NCI-H345 treated with DMSO at 0.1 percent for 48 hours (cell line): Measurements from ENCODE around the gene FAM219B.
A peak's percentile ranks its signal among the peaks of the same experiment; 100 is the strongest.
"Not testable (repeated sequence)": the region's sequence is repeated elsewhere in the genome, so short reads cannot be mapped to it uniquely, and the experiment has no call there.

ENCODE experiments used
- DNase-seq: peaks from one replicate; lab custom pipeline; 2025; ENCODE audit not compliant: unreplicated experiment; lab: John Stamatoyannopoulos, UW

FAM219B gene

GRCh38 chr15:74904190-74904805, 2.4 kb downstream of the FAM219B start:
- no peak for DNase-seq

- DNase-seq = no peak
Measured at GRCh38 chr15:74903676-74904075, 3.0 kb downstream of the FAM219B start.

DNA sequence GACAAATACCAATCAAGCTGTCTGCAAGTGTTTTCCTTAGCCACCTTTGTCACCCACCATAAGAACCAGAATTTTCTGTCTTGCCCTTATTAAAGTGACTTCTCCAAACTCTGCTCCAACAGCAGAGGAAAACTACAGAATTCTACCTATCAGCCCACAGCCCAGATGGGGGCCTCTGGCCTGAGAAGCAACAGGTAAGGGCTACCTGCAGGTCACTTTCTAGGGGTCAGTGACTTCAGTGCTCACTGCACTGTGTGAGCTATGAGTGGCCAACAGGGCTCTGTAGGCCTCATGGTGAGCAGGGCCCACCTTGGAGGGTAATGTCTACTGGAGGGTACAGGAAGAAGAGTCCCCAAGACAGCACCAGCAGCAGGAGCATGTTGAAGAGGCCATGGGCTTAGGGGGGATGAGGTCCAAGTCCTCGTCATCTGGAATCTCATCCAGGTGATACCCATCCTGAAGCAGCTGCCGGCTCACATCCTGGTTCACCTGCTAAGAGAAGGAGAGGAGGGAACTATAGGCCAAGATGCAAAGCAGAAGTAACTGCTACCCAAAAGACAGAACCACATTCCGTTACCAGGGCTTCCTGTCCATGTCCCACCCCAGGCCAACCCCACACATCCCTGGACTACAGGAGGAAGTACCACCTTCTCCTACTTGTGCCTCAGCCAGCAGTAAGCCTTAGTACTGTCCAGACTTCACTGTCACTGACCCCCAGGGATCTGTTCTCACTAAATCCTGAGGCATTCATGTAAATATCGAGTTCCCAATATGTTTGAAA, 4.2 kb downstream of the FAM219B start:
- DNase-seq = no peak

DNA sequence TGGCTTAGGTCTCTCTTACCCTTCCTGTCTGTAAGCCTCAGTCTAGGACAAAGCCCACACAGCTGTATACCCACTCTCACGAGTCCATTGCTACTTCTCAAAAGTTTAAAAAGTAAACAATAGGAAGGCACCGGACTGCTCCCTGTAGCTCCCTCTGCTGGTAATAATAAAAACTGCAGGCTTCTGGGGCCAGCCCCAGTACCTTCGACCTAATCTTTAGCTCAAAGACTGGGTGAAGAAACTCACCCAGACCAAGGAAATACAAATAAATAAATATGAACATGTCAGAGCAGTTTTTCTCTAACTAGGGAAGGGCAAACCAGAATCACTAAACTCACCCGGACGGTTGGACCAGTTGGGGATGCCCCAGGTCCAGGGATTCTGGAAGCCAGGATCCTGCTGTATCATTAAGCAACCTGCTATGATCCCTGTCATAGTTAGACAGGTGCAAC, 5.0 kb downstream of the FAM219B start:
- DNase-seq = peak; percentile 9

DNA sequence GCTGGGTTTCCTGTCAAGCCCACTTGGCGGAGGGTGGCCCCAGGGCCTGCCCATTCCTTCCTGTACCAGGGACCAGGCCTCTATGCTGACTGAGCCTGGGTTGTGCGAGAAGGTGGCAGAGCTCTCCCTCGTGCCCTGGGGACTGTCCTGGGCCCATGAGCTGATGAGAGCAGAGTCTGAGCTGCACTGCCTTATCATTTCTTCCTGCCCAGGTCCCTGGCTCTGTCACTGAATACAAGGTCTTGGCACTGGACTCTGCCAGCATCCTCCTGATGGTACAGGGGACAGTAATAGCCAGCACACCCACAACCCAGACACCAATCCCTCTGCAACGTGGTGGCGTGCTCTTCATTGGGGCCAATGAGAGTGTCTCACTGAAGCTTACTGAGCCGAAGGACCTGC, 9.3 kb downstream of the FAM219B start:
- DNase-seq = no peak

GRCh38 chr15:74896316-74896715, 10.3 kb downstream of the FAM219B start:
- no peak for DNase-seq

DNA sequence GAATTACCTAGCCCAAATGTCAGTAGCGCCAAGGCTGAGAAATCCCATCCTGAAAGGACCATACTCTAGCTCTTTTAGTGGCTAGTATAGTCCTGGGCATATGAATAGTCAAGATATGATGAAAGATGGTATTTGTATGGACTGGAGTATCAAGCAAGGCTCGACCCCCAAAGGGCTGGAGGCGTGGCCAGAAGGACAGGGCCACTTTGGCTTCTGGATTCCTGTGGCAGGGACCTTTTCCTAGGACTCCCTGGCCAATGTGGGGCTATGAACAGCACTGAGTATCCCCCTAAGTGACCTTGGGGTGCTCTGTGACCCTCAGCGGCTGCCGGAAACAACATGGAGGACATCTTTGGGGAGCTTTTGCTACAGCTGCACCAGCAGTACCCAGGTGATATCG, 10.8 kb downstream of the FAM219B start:
- no peak for DNase-seq

DNA sequence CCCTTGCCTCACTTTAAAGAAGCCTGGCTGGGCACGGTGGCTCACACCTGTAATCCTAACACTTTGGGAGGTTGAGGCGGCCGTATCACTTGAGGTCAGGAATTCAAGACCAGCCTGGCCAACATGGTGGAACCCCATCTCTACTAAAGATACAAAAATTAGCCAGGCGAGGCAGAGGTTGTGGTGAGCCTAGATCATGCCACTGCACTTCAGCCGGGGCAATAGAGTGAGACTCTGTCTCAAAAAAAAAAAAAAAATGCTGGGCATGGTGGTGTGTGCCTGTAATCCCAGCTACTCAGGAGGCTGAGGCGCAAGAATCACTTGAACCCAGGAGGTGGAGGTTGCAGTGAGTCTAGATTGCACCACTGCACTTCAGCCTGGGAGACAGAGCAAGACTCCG, 12.3 kb downstream of the FAM219B start:
- not testable (repeated sequence) for DNase-seq

DNA sequence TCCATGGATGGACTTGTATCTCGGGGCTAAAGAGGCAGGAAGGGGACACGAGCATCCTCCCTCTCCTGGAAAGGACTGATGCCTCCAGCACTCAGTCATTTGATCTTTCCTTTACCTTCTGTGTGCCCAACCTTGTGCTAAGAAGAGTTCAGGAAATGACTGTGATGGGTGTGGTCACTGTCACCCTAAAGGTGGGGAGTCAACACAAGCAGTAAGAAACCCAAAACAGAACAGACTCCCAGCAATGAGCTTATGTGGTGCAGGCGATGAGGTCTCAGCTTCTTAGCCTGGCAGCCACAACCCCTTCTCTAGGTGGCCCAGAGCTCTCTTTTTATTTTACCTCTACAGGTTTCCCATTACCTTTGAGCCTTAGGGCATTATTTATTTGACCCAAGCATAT, 13.0 kb downstream of the FAM219B start:
- no peak for DNase-seq

GRCh38 chr15:74892931-74893330, 13.7 kb downstream of the FAM219B start:
- no peak for DNase-seq

DNA sequence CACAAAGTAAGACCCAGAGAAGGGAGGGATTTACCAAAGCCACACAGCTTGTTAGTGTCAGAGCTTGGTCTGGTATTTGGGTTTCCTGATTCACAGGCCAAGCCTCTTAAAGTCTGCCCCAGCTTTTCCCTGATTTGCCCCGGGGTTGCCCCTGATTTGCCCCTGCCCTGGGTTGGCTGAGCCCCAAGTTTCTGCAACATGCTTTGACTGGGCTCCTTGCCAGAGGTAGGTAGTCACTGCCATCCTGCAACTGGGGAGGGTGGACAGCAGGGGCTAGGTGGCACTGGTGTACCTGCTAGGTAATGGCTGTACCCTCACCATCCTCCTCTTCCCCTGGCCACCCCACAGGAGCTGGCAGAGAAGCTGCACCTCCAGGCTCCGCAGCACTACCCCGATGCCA, 14.3 kb downstream of the FAM219B start:
- no peak for DNase-seq

GRCh38 chr15:74891469-74891868, 15.2 kb downstream of the FAM219B start:
- DNase-seq = no peak

DNA sequence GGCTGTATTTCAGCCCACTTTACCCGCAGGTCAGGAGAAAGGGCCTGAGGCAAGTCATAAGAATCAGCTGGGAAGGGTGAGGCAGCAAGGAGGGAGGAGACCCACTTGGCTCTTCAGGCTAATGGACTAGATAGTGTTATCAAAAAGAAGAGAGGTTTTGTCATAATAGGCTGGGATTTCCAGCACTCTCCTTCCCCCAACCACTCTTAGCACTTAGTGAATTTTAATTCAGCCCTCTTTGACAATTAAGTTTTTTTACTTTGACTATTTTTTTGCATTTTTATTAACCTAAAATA, 16.0 kb downstream of the FAM219B start:
- no peak for DNase-seq

GRCh38 chr15:74889883-74890664, 16.6 kb downstream of the FAM219B start, which contains the start of gene MPI:
TSS of gene MPI (plus strand) at chr15:74890042. CDS start at chr15:74890074, 32 bp downstream.
- peak; percentile 67 for DNase-seq

DNA sequence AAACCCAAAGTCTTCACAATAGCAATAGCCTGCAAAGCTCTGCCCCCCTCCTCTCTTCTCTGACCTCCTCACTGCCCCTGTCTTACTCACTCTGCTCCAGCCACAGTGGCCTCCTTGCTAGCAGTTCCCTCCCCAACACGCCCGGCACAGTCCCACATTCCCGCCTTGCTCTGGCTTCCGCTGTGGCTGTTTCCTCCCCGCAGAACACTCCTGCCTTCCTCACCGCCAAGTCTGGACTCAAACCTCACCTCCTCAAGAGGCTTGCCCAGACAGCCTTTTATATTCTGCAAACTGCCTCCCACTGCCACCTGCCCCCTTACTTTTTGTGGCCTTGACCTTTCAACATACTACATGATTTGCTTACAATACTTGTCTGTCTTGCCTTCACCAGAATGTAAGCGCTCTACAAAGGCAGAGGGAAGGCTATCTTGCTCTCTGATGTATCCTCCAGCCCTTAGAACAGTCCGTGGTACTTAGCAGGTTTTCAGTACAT, 17.2 kb downstream of the FAM219B start:
- DNase-seq = no peak

GRCh38 chr15:74888716-74889115, 17.9 kb downstream of the FAM219B start:
- no peak for DNase-seq

- DNase-seq = not testable (repeated sequence)
Measured at GRCh38 chr15:74887537-74888193, 19.0 kb downstream of the FAM219B start.

DNA sequence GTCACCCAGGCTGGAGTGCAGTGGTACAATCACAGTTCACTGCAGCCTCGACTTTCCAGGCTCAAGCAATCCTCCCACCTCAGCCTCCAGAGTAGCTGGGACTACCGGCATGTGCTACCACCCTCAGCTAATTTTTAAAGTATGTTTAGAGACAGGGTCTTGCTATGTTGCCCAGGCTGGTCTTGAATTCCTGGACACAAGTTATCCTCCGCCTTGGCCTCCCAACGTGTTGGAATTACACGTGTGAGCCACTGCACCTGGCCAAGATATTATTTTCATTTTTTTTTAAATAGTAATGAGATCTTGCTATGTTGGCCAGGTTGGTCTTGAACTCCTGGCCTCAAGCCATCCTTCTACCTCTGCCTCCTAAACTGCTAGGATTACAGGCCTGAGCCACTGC, 21.2 kb downstream of the FAM219B start:
- no peak for DNase-seq

DNA sequence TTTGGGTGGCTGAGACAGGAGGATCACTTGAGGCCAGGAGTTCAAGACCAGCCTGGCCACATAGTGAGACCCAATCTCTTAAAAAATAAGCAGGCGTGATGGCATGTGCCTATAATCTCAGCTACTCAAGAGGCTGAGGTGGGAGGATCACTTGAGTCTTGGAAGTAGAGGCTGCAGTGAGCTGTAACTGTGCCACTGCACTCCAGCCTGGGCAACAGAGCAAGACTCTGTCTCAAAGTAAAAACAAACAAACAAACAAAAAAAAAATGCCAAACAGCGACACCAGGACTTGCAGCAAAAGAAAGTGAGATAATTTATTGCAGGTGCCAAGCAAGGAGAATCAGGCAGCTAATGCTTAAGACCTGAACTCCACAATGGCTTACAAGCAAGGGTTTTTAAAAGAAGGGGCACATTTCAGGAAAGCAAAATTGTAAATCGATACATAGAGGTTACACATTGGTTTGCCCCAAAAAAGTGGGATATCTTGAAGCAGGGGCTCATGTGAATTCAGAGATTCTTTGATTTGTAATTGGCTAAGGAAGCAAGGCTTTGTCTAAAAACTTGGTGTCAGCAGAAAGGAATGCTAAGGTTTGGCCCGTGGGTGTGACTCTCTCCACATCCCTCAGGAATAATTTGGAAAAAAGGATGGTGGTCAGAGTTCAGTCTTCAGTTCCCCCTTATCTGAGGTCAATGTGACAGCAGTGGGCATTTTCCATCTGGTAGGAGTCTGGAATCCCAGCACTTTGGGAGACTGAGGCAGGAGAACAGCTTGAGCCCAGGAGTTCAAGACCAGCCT, 22.0 kb downstream of the FAM219B start:
- no peak for DNase-seq

DNA sequence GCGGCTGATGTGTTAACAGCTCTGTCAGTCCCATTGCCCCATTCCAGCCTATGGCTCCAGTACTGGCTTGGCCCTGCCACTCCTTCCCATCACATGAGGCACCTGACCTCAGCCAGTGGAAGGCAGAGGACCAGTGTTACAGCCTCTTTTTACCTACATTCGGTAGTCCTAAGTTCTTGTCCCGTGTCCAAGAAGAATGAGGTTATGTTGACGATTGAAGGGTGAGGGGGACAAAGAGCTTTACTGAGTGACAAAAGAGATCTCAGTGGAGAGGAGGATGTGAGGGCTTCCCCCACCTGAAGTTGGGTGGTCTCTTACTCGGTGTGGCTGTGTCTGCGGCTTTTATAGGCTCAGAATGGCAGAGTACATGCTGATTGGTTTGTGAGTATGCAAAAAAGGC, 24.1 kb downstream of the FAM219B start:
- DNase-seq = no peak
